ENCODE results near the gene BICDL2. TPM values are rescaled to one million over a fixed set of nuclear protein-coding genes. Genes with fewer than 3 reads are reported as not detected.

The BICDL2 gene
- total RNA-seq, 4 donors from 2014 or later: 58.4 to 77.6 (median 69.3) TPM

DNA sequence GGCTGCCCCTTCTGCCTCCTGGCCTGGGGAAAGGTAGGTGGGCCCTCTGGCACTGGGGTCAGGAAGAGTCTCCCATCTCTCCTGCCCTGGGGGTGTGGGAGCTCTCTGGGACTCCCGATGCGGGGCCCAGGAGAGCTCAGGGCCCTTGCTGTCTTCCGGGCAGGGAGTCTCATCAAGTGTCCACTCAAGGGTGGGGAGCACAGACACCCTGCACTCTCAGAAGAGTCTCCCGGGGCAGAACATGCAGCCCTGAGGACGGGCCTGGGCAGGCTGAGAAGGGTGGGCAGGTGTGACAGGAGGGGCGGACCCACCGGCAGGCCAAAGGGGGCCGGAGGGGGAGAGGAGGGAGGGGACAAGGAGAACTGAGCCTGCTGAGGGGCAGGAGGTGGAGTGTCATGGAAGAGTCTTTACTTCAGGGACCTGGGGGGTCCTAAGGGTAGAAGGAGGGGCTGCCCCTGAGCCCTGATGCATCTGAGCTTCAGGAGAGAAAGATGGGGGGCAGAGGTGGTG is 48.1 kb downstream of the BICDL2 start:
- peaks cover 47% of the 10 kb centered on the region for H3K4me1 ChIP-seq

DNA sequence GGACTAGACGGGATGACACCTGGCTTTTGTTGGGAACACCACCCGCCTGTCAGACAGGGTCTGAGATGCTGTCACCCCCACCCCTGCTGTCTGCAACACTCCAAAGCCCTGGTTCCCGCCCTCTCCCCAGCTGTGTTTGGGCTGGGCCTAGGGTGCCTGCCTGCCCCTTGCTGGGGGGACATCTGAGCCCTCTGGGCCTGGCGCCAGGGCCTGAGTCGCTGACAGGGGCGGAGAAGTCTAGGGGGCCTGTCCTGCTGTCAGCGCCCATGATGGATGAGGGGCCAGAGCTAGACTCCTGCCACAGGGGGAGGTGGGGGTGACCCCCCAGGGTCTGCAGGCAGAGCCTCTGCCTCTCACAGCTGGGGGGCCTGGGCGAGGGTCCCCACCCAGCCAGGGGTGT is 48.9 kb downstream of the BICDL2 start:
- no peak for TF ChIP-seq EP300 (IDR thresholded peaks at IDR 0.05)
- TF ChIP-seq POLR2AphosphoS5 (IDR thresholded peaks at IDR 0.05): no peak
- TF ChIP-seq, protein P1, sequence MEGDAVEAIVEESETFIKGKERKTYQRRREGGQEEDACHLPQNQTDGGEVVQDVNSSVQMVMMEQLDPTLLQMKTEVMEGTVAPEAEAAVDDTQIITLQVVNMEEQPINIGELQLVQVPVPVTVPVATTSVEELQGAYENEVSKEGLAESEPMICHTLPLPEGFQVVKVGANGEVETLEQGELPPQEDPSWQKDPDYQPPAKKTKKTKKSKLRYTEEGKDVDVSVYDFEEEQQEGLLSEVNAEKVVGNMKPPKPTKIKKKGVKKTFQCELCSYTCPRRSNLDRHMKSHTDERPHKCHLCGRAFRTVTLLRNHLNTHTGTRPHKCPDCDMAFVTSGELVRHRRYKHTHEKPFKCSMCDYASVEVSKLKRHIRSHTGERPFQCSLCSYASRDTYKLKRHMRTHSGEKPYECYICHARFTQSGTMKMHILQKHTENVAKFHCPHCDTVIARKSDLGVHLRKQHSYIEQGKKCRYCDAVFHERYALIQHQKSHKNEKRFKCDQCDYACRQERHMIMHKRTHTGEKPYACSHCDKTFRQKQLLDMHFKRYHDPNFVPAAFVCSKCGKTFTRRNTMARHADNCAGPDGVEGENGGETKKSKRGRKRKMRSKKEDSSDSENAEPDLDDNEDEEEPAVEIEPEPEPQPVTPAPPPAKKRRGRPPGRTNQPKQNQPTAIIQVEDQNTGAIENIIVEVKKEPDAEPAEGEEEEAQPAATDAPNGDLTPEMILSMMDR (IDR thresholded peaks at IDR 0.05): no peak
- H3K4me1 ChIP-seq: peaks cover 47% of the 10 kb centered on the region
- H3K9me3 ChIP-seq: no peaks in the 10 kb centered on the region
- H3K27ac ChIP-seq: no peak overlapping the region
- 56% methylated on average over 4 of the region's 8 CpGs for WGBS
- DNase-seq (ENCODE audit: low spot score in 2 of 2): no peak
- no peaks in the 10 kb centered on the region for H3K36me3 ChIP-seq
- H3K27me3 ChIP-seq: peaks cover 34% of the 10 kb centered on the region
- no peak overlapping the region for H3K4me3 ChIP-seq

More for the DNA sequence above, 48.1 kb downstream of the BICDL2 start:
- Histone ChIP-seq H3K27me3 (peaks cover 34% of the 10 kb centered on the region), H3K4me3 (no peak overlapping the region), H3K27ac (no peak overlapping the region), H3K9me3 (no peaks in the 10 kb centered on the region), H3K36me3 (no peaks in the 10 kb centered on the region)
- no peak for DNase-seq (ENCODE audit: low spot score in 2 of 2)
- 53% methylated on average over 4 of the region's 8 CpGs for WGBS
- TF ChIP-seq POLR2AphosphoS5 (IDR thresholded peaks at IDR 0.05) (no peak), POLR2A (IDR thresholded peaks at IDR 0.05) (no peak)

DNA sequence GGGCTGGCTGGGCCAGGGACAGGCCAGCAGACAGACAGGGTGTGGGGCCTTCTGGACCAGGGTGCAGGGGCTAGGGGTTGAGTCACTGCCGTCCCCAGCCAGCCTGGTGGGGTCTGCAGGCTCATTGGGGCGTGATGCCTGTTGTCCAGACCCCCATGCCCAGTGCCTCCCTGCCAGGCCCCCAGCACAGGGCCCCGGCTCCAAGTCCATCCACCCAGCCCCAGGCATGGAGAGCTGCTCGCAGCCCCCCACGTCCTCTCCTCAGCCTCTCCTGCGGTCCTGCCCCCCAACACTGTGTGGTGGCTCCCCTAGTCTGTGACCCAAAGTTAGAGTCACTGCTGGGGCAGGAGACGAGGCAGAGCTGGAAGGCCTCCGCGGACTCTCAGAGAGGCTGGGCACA is 49.5 kb downstream of the BICDL2 start:
- no peak for DNase-seq (ENCODE audit: low spot score in 2 of 2)
- H3K27ac ChIP-seq: no peak overlapping the region
- no peak for TF ChIP-seq EP300 (IDR thresholded peaks at IDR 0.05)
- no peak for TF ChIP-seq POLR2AphosphoS5 (IDR thresholded peaks at IDR 0.05)
- TF ChIP-seq, protein P1 (IDR thresholded peaks at IDR 0.05): no peak
- no peak for TF ChIP-seq POLR2A (IDR thresholded peaks at IDR 0.05)
- H3K36me3 ChIP-seq: no peaks in the 10 kb centered on the region
- WGBS: 95% methylated on average over 4 of the region's 9 CpGs
- H3K4me3 ChIP-seq: no peak overlapping the region
- H3K4me1 ChIP-seq: peaks cover 43% of the 10 kb centered on the region
- peaks cover 34% of the 10 kb centered on the region for H3K27me3 ChIP-seq
- no peaks in the 10 kb centered on the region for H3K9me3 ChIP-seq

DNA sequence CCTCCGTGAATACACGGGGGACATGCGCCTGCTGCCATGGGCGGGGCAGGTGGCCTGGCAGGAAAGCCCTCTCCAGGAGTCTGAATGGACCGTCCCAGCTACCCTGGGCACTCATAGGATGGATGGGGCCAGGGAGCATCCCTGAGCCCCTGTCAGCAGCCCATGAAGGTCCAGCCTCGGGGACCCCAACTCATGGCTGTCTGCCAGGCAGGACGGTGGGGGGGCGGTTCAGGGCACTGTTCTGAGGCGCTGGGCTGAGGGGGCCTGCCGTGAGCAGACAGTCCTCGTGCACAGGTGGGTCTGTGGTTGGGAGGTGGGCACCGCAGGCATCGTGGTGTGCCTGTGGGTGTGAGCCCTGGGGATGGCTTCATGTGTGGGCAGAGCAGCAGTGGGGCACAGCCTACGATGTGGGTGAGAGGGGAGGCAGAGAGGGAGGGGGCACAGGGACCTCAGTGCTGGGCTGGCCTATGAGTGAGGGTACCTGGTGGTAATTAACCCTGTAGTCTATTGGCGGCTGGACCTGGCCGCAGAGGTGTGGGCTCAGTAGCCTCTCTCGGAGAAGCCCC is 50.0 kb downstream of the BICDL2 start:
- Histone ChIP-seq H3K36me3 (no peaks in the 10 kb centered on the region), H3K9me3 (no peaks in the 10 kb centered on the region), H3K4me3 (no peak overlapping the region), H3K4me1 (peaks cover 38% of the 10 kb centered on the region), H3K27me3 (peaks cover 34% of the 10 kb centered on the region), H3K27ac (no peak overlapping the region)
- DNase-seq (ENCODE audit: low spot score in 2 of 2): no peak
- no peak for TF ChIP-seq POLR2AphosphoS5 (IDR thresholded peaks at IDR 0.05)
- no peak for TF ChIP-seq EP300 (IDR thresholded peaks at IDR 0.05)
- TF ChIP-seq, protein P1 (IDR thresholded peaks at IDR 0.05): no peak
- no peak for TF ChIP-seq POLR2A (IDR thresholded peaks at IDR 0.05)
- 77% methylated on average over 4 of the region's 17 CpGs for WGBS

DNA sequence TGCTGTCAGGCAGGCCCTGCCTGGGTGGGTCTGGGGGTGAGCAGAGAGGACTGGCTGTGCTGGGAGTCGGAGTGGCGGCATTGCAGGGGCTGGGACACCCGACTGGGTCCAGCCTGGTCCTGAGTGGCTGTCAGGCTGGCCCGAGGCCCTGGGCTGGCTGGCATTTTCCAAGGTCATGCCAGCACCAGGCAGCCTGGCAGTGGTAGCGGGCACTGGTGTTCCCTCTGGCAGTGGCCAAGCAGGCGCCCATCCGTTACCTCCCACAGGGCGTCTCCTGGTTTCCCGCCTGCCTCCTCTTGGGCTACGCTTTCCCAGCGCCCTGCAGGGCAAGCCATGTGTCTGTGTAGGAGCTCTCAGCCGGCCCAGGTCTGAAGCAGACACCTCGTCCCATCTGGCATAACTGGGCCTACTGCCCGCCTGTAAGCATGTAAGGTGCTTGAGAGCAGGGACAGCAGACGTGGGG is 50.8 kb downstream of the BICDL2 start:
- no peaks in the 10 kb centered on the region for H3K36me3 ChIP-seq
- no peak for TF ChIP-seq POLR2A (IDR thresholded peaks at IDR 0.05)
- no peak for TF ChIP-seq POLR2AphosphoS5 (IDR thresholded peaks at IDR 0.05)
- no peak for TF ChIP-seq EP300 (IDR thresholded peaks at IDR 0.05)
- TF ChIP-seq, protein P1 (IDR thresholded peaks at IDR 0.05): no peak
- DNase-seq (ENCODE audit: low spot score in 2 of 2): no peak
- H3K4me3 ChIP-seq: no peak overlapping the region
- peaks cover 36% of the 10 kb centered on the region for H3K4me1 ChIP-seq
- 86% methylated on average over 5 of the region's 15 CpGs for WGBS
- H3K27me3 ChIP-seq: peaks cover 34% of the 10 kb centered on the region
- no peaks in the 10 kb centered on the region for H3K9me3 ChIP-seq
- H3K27ac ChIP-seq: no peak overlapping the region

All from suprapubic skin (tissue), 4 donors.